GM21717 (cell line): ENCODE data around the gene PLCXD3.

ENCODE experiments used
- ATAC-seq: cut with Tn5 transposase; IDR thresholded peaks from one replicate; pipeline ENCODE4 v1.9.1; 2021; ENCODE audit warnings: mild to moderate bottlenecking, moderate library complexity; ENCODE audit not compliant: unreplicated experiment

Gene PLCXD3

DNA sequence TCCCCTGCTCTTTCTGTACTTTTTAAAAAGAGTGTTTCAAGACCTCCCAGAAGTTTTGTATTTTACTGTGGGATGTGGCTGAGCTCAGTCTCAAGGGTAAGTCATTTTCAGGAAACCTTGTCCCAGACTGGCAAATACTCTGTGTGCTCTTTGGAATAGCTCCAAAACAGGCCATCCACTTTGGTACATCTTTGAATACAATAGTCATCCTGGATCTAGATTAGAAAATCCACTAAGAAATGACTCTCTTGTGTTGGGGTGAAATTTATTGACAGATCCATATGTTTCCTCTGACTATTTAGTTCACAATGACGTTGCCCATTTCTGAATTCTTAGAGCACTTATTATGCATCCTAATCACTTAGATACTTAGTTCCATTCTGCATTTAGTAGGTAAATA is 95.2 kb downstream of the PLCXD3 start:
- ATAC-seq = no peak

DNA sequence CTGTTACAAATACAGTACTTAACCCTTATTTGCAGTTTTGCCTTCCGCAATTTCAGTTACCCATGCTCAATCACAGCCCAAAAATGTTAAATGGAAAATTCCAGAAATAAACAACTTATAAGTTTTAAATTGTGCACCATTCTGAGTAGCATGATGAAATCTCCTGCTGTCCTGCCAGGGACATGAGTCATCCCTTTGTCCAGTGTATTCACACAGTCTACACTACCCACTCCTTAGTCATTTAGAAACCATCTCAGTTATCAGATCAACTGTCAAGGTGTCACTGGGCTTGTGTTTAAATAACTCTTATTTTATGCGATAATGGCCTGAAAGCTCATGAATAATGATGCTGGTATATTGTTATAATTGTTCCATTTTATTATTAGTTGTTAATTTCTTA is 95.8 kb downstream of the PLCXD3 start:
- ATAC-seq = no peak

DNA sequence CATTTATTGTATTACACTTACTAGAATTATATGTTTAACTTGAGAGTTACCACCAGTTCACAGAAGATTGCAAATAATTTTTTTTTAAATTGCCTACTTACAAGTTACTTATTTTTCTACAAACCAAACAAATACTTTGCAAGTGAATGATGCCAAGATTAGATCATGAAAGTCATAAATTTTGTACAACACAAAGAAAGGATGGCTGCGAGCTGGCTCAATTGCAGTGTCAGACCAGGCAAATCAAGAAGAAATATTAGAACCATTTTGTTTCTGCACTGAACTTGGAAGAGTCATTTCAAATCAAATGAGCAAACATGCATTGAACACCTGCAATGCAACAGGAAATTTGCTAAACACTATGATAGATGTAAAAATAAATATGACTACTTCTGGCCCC is 97.3 kb downstream of the PLCXD3 start:
- ATAC-seq = no peak

DNA sequence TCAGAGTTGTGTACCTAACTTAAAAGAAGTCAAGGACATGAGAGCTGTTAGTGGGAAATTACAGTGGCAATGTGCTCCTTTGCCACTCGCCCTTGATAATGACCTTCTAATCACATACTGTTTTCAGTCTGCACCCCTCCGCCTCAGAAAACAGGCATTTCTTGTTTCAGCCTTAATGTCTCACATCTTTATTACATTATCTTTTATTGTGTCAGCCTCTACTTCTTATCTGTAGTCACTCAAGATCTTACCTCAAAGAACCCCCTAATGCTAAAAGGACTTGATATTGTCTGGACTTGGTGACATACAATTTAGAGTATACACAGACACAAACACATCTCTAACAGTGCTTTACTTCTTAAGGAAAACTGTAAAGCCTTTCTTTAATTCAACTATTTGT is 97.9 kb downstream of the PLCXD3 start:
- no peak for ATAC-seq

DNA sequence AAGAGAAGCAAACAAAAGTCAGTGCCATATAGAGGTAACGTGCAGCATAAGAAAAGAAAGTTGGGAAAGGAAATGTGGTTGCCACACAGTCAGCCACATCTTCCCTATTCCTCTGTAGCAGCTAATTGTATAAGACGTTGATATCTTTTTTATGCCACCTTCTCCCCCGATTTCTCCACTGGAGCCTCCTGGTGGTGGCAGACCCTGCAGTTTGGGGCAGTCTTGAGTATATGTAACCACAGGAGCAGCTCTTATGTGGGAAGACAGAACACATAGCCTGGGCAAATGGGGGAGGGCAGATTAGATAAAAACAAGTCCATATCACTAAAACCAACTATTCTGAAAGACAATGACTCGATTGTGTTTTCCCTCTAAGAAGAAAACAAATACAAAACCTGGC is 99.7 kb downstream of the PLCXD3 start:
- no peak for ATAC-seq

DNA sequence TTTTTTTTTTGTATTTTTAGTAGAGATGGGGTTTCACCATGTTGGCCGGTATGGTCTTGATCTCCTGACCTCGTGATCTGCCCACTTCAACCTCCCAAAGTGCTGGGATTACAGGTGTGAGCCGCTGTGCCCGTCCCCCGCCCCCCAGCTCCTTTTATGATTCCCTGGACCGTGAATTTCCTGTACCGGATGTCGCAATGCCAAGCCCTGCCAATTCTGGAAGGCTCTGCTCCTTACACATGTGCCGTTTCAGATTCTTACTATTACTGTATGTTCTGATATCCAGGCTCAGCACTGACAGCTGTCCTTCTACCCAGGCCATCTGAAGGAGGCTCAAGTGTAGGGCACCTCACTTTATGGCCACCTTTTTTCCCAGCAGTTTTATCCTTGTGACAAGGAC is 100.1 kb downstream of the PLCXD3 start:
- ATAC-seq = no peak

DNA sequence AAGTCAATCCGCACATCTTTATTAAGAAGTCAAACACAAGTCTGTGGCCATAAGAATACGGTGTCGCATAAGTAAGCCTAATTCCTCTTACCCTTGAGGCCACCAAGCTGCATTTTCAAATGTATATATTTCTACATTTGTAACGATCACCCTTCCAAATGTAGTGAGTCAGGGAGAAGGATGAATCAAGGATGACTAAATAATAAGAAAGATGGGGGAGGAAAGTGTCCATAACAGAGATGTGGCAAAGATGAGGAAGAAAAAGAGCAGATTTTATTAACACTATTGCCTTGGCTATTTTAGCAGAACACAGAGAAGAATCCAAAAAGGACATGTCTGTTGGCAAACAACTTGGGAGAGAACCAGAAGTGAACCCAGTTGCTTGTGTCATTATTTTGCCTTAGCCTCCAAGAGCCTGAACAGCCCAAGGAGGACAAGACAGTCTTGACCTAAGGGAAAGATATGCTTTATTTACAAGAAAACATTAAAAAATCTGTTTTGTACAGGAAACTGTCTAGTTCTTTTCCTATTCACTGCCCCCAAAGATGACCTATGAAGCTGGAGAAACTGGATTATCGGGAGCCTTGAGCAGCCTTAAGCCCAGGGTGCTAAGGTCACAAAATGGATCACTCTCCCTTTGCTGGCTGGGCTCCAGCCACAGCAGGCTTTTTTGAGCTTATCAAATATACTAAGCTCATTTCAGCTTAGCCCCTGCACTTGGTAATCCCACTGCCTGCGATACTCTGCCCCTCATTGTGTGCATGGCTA is 101.5 kb downstream of the PLCXD3 start:
- no peak for ATAC-seq

DNA sequence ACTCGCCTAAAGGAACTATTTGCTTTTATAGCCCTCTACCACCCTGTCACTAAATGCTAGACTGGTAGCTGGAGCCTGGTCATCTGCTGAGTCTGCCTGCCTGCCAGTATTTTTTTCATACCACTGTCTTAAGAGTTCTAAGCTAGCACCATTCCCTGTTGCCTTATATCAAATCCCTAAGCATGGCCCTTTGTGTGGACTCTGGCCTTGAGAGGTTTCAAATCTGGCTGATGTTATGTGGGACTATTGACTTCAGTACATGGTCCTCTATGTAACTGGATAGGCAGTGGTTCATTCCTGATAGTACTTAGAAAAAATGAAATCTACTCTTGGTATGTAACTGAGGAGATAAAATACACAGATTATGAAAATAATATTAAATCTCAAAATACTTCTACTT is 103.5 kb downstream of the PLCXD3 start:
- ATAC-seq = no peak

DNA sequence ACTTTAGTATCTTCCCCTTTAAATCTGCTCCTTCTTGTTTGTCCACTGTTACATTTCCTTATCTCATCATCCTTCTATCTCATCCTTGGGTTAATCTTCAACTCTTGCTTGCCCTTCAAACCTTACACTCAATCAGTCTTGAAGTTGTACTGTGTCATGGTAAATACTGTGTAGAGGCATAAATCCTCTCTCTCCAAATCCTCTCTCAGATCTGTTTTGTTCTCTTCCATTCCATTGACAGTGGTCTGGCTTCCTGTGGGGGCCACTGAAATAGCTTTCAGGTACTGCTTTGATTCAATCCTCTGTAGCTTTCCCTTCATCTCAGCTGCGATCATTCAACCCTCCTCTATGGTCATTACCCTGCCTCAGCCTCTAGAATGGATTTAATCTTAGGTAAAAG is 104.0 kb downstream of the PLCXD3 start:
- ATAC-seq = no peak

DNA sequence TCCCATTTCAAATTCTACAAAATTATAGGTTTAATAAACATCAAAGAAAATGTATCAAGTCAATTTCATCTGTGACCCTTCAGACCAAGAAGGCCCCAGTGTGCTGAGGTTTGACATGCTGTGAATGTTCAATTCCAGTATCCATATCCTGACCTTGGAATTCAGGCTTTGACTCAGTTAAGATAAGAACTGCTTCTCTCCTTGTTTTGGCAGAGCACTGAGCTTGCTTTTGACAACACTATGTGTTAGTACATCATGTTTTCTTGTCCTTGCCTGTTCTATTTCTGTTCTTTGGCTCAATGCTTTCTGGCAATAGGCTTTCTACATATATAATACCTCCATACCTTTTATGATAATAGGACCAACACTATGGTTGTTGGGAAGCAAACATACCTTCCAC is 105.6 kb downstream of the PLCXD3 start:
- ATAC-seq = no peak

DNA sequence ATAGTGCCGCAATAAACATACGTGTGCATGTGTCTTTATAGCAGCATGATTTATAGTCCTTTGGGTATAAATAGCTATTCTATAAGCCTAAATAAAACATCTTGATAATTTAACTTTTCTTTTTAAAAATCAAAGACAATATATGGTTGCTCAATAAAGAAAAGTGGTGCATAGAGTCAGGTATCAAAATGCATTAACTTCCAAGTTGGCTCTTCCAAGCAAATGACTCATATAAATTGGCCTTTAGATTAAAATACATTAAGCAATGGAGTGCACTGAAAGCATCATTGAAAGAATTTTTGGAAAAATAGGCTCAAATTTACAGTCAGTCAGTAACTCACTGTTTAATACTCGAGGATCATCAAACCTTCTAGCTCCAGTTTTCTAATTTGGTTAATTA is 106.6 kb downstream of the PLCXD3 start:
- ATAC-seq = no peak

DNA sequence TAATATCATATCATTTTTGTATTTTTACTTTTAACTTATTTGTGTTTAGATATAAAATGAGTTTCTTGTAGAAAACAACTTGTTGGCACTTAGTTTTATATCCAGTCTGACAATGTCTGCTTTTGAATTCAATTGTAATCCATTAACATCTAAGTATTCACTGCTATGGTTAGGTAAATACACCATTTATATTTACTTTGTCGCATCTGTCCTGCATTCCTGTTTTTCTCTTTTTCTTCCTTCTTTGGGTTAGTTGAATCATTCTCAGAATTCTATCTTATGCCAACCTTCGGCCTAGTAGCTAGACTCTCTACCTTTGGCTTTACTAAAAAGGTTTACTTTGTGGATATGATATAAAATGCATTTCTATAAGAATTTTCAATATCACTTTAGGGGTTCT is 107.6 kb downstream of the PLCXD3 start:
- no peak for ATAC-seq

DNA sequence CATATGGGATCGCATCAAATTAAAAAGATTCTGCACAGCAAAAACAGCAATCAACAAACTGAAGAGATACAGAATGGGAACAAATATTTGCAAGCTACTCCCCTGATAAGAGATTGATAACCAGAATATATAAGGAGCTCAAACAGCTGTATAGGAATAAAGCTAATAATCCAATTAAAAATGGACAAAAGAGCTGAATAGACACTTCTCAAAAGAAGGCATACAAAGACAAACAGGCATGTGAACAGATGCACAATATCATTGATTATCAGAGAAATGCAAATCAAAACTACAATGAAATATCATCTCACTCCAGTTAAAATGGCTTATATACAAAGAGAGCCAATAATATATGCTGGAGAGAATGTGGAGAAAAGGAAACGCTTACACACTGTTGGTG is 110.6 kb downstream of the PLCXD3 start:
- ATAC-seq = no peak

DNA sequence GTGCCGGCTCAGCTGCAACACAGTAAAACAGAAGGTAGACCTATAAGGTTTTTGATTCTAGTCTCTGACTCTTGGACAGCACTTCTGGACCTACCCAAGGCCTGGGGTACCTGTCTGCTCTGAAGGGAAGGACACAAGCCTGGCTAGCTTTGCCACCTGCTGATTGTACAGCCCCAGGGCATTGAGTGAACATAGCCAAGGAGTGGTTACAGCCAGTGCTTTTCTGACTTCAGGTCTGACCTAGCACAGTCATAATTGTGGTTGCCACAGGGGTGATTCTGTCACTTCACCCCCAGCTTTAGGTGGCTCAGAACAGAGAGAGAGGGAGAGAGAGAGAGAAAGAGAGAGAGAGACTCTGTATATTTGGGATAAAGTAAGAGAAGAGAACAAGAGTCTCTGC is 118.4 kb downstream of the PLCXD3 start:
- no peak for ATAC-seq

DNA sequence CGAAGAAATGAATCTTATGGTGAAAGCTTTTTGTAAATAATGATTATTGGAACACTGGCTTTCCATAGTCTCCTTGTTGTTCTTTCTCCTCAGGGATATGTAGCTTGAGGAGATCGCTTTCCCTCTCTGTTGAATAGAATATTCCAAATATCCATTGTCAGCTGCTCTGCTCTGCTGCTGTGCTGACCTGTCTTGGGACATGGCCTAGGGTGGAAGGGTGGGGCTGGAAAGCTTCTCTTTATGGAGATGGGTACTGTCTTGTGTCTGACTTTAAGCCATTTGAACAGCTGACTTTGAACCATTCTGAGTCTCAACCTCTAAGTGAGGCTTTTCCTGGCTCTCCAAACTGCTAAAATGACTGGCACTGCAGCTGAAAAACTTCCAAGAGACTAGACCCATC is 135.8 kb downstream of the PLCXD3 start:
- no peak for ATAC-seq

DNA sequence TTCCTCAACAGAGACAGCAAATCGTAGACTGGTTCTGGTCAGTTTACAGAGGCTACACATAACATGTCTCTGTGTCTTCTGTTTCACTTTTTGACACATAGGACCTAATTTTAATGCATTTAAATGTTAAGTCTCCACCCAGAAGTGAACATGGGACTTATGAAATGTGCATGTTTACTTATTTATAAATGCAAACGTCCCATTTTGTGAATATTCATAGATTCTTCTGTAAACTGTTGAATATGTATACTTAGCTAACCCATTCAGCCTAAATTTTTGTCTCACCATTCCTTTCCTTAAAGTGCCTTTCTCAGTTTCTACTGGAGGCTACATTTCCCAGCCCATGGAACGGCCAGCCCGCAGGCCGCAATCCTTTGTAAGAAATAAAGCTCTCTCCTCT is 137.2 kb downstream of the PLCXD3 start:
- no peak for ATAC-seq

DNA sequence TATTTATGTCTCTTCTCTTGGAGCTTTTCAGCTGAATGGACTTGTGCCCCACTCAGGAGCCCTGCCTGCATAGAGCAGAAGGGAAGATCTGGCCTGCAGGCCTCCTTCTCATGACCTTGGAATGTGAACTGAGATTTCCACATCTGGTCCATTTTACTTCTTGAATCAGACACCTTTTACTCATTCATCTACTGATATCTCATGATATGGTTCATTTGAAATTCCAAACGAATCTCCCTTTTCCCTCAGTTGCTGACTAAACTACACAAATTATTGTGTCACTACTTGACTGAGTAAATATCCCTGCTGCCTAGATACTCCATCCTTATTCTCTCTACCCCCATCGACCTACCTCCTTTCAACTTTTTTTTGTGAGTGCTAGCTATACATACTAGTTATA is 138.7 kb downstream of the PLCXD3 start:
- ATAC-seq = no peak

DNA sequence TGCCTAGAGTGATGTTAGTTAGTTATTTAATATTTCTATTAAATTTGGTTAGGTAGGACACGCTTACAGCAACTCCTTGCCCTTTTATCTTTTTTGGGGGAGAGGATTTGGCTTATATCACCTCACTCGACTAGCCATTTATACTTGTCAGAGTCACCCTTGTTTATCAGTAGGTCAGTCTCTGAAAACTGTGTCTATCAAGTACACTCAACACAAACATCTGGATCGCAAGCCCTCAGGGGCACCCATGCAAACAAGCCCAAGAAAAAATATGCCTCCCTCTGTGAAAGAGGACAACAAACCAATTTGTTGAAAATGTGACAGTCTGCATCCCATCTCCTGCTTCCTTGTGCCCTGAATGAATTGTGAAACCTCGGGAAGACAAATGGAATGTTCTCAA is 139.9 kb downstream of the PLCXD3 start:
- no peak for ATAC-seq

DNA sequence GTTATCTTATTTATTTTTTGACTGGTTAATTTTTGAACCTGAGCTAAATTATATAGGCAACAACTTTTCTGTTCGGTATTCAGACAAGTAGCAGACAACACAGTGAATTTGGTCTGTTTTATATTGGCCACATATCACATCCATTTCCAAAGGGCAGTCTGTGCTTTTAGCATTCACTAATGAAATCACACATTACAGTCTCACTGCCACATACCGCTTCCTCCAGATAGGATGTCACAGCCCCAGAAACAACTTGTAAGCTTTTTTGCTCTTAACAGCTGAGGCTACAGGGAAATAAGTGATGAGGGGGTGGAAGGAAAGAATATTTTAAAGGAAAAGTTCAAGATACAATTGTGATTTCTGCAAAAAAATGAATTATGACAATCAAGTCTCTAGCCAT is 140.6 kb downstream of the PLCXD3 start:
- no peak for ATAC-seq

DNA sequence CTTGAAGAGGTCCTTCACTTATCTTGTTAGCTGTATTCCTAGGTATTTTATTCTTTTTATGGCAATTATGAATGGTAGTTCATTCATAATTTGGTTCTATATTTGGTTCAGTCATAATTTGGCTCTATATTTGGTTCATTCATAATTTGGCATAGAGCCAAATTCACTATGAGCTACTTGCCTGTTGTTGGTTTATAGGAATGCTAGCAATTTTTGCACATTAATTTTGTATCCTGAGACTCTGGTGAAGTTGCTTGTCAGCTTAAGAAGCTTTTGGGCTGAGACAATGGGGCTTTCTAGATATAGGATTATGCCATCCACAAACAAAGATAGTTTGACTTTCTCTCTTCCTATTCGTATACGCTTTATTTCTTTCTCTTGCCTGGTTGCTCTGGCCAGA is 142.2 kb downstream of the PLCXD3 start:
- no peak for ATAC-seq

DNA sequence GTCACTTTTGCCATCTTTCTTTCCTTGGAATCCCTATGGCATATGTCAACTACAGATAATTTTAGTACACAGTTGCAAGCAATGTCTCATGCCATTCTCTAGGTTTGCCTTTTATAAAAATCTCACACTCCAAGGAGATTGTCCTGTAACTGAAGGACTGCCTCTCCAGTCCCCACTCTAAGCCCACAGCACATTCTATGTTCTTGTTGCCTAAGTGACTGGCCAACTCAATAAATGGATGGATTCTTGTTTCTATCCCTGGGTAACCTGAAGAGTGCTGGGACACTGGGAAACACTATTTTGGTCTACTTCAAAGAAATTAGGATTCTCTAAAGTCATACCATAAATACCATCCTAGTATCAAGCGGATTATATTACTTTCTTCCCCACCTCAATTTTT is 145.0 kb downstream of the PLCXD3 start:
- ATAC-seq = no peak

DNA sequence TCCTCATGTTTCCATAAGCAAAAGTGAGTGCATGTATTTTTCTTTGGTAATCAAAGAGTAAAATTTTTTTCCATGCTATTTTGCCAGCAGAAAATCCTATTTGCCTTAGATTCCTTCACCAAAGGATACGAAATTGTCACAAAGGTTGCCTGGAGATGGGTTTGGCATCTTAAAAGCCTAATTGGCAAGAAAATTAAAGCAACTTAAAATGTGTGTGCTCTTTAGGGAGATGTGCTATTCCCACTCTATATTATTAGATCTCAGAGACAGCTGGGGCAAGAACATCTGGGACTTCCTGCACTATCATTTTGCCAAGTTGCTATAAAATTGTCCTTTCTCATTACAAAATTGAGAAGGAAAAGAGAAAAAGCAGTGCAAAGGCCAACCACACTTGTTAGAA is 146.1 kb downstream of the PLCXD3 start:
- no peak for ATAC-seq

DNA sequence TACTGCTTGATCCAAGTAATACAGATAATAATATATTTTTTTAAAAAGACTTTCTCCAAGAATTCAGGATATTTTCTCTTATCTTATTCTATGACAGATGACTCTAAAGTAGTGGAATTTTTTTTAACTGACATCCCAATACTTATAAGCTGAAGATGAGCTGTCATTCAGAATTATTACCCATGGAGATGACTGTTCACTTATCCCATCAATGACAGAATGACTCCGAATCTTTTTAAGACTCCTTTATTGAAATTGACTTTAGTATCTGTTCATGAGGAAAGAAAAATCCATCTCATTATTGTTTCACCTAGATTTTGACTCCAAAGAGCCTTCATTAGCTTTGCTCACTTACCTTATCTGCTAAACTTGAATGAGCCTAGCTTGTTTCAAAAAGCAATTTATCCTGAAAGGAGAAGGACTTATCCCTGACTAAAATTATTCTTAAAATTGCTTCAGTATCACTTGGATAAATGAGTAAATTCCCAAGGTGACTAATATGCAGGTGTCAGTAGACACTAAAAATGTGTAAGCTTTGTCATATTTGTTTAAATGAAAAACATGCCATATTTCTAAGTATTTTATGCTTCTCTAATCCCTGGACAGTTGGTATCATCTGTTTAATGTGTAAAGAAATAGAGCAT is 146.9 kb downstream of the PLCXD3 start:
- no peak for ATAC-seq
